NCI-H2107 treated with DMSO at 0.1 percent for 48 hours (cell line): Measurements from ENCODE around the gene FURIN.
A peak's percentile ranks its signal among the peaks of the same experiment; 100 is the strongest.
"Not testable (repeated sequence)": the region's sequence is repeated elsewhere in the genome, so short reads cannot be mapped to it uniquely, and the experiment has no call there.

Experiments used
- DNase-seq: peaks from one replicate; lab custom pipeline; 2025; ENCODE audit not compliant: unreplicated experiment; lab: John Stamatoyannopoulos, UW

The FURIN gene

DNA sequence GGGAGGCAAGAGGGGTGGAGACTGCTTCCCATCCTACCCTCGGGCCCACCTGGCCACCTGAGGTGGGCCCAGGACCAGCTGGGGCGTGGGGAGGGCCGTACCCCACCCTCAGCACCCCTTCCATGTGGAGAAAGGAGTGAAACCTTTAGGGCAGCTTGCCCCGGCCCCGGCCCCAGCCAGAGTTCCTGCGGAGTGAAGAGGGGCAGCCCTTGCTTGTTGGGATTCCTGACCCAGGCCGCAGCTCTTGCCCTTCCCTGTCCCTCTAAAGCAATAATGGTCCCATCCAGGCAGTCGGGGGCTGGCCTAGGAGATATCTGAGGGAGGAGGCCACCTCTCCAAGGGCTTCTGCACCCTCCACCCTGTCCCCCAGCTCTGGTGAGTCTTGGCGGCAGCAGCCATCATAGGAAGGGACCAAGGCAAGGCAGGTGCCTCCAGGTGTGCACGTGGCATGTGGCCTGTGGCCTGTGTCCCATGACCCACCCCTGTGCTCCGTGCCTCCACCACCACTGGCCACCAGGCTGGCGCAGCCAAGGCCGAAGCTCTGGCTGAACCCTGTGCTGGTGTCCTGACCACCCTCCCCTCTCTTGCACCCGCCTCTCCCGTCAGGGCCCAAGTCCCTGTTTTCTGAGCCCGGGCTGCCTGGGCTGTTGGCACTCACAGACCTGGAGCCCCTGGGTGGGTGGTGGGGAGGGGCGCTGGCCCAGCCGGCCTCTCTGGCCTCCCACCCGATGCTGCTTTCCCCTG, 13.8 kb downstream of the FURIN start:
- DNase-seq, result no peak

- DNase-seq, result no peak
Measured at GRCh38 chr15:90882781-90883525, 14.6 kb downstream of the FURIN start.

GRCh38 chr15:90883526-90883975, 15.2 kb downstream of the FURIN start:
- DNase-seq, result no peak

GRCh38 chr15:90883976-90884718, 15.8 kb downstream of the FURIN start, which contains the start of gene FES:
Gene FES (plus strand): TSS chr15:90884504. CDS start chr15:90885046, 542 bp downstream.
- DNase-seq, result no peak

- no peak for DNase-seq
Measured at GRCh38 chr15:90884719-90885431, 16.5 kb downstream of the FURIN start.

- DNase-seq, result peak; percentile 21
Measured at GRCh38 chr15:90885432-90886290, 17.3 kb downstream of the FURIN start.

DNA sequence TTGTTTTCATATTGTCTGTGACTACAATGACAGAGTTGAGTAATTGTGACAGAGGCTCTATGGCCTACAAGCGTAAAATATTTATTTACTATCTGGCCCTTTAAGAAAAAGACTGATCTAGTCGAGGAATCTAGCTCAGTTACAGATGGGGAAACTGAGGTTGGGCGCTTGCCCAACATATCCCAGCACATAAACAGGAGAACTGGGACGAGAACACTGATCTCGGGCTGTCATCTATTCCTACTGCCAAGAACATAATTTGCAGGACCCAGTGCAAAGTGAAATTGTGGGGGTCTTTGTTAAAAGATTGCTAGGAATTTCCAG, 17.9 kb downstream of the FURIN start:
- DNase-seq, result no peak

- DNase-seq, result no peak
Measured at GRCh38 chr15:90887037-90887481, 18.7 kb downstream of the FURIN start.

GRCh38 chr15:90889313-90889730, 20.9 kb downstream of the FURIN start:
- no peak for DNase-seq

DNA sequence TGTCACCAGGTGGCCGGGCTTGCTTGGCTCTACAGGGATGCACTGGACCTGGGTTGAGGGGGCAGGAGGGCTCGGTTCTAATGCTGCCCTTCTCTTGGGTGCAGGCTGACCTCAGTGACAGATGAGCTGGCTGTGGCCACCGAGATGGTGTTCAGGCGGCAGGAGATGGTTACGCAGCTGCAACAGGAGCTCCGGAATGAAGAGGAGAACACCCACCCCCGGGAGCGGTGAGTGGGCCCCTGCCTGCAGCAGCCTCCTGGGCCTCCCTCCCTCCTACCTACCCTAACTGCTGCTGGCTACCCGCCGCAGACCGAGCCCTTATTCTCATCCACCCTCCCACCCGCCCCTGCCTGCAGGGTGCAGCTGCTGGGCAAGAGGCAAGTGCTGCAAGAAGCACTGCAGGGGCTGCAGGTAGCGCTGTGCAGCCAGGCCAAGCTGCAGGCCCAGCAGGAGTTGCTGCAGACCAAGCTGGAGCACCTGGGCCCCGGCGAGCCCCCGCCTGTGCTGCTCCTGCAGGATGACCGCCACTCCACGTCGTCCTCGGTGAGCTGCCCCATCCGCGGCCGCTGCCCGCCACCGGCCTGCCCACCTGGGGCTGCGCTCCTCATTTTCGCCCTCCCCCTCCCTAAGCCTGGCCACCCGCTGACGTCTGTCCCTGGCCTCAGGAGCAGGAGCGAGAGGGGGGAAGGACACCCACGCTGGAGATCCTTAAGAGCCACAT, 21.5 kb downstream of the FURIN start:
- no peak for DNase-seq

GRCh38 chr15:90890839-90891238, 22.5 kb downstream of the FURIN start:
- no peak for DNase-seq

DNA sequence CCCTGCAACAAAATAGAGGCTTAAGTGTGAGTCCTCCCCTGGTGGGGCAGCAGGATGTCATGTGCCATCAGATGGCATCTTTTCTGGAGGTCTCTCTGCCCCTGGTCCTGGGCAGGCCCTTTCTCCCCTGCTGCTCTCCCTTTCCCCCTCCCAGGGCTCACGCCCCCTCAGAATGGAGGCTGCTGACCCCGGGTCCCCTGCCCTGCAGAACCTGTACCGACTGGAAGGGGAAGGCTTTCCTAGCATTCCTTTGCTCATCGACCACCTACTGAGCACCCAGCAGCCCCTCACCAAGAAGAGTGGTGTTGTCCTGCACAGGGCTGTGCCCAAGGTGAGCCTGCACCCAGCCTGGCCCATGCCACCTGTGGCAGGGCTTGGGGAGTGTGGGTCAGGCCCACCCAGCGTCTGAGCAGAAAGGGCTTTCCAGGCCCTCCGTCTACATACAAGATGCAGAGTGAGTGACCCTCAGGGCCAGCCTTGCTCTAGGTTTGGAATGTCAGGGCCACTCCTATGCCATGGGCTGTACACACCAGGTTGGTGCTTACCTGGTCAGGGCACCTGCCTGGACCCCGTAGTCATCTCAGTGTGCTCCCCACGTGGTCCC, 23.1 kb downstream of the FURIN start:
- no peak for DNase-seq

DNA sequence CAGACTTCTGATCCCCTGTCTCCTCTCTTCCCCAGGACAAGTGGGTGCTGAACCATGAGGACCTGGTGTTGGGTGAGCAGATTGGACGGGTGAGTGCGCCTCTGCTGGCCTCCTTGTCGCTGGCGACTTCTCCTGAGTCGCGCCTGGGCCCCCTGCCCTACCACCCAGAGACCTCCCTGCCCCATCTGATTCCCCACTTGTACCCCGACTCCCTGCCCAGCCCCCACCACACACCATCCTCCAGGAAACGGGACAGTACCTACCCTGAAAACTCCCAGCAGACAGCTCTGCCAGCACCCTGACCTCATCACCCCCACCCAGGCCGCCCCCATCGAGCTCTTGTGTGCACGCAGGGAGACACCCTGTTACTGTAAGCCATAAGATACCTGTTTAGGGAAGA, 23.6 kb downstream of the FURIN start:
- no peak for DNase-seq

- no peak for DNase-seq
Measured at GRCh38 chr15:90892498-90893174, 24.2 kb downstream of the FURIN start.

- no peak for DNase-seq
Measured at GRCh38 chr15:90893175-90894090, 25.0 kb downstream of the FURIN start.

- no peak for DNase-seq
Measured at GRCh38 chr15:90895571-90896117, 27.3 kb downstream of the FURIN start.

GRCh38 chr15:90897131-90897655, 28.8 kb downstream of the FURIN start:
- DNase-seq, result not testable (repeated sequence)
